ENCODE measurements around the gene KCNJ11. TPM values are rescaled to one million over a fixed set of nuclear protein-coding genes. Genes with fewer than 3 reads are reported as not detected.

KCNJ11 gene
- total and polyA plus RNA-seq, 10 of the 15 experiments (the other 5 are each of a cell fraction or from before 2014, with no cell fraction given): 0.06 to 0.56 (median 0.21) TPM; not detected in 6

DNA sequence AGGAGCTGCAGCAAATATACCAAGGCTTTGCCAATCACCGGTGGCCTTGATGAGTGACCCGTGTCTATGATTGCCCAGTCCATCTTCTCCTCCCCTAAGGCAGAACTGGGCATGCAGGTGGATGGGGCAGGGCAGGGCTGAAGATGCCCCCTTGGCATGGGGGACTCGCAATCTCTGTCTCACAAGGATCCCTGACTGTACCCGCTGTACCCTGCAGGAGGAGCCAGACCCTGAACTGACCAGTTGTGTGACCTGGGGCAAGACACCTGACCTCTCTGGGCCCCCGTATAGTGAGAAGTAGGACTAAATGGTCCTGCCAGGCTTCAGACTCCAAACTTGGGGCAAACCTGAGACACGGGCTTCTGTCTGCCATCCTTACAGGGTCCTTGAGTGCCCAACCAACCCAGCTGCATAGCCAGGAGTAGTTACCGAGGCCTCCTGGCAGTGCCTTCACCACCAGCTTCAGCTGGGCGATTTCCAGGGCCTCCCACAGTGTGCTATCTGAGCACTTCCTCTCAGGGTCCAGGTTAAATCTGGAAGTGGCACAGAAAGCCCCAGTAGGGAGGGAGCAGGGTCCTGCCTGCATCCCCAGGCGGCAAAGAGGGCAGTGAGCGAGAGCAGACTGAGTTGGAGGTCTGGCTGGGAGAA is 6.4 kb upstream of the KCNJ11 start:
- ChIA-PET SMC1A (ENCODE audit: uncharacterized antibody, unreplicated experiment) (no interaction called here), RAD21 (ENCODE audit: unreplicated experiment) (no interaction called here), POLR2A (no interaction called here), CTCF (interaction anchor here (2.0 kb wide), 1 partner anchor 10 kb away, joined by 5 read pairs; no protein-coding TSS in a partner anchor)
- Histone ChIP-seq H3K27ac (ENCODE audit: control insufficient read depth, insufficient read depth) (no peak overlapping the region), H3K36me3 (ENCODE audit: control insufficient read depth in 2 of 2, insufficient read depth in 2 of 2, low read length in 1 of 2) (no peaks in the 10 kb centered on the region), H4K20me1 (ENCODE audit: control insufficient read depth, insufficient read depth) (no peaks in the 10 kb centered on the region), H3K9ac (ENCODE audit: control insufficient read depth, insufficient read depth, low read length) (no peak overlapping the region), H2AFZ (ENCODE audit: control insufficient read depth, low read depth, low read length) (no peak overlapping the region), H3K4me3 (no peak overlapping the region), H3K27me3 (replicated peaks in 1 of 2; ENCODE audit: control insufficient read depth in 2 of 2, insufficient read depth in 2 of 2, low read length in 1 of 2) (no peaks in the 10 kb centered on the region), H3K79me2 (ENCODE audit: control insufficient read depth, insufficient read depth, low read length) (no peaks in the 10 kb centered on the region), H3K4me2 (ENCODE audit: control insufficient read depth, insufficient read depth) (no peak overlapping the region), H3K9me3 (replicated peaks; ENCODE audit: control insufficient read depth, insufficient read depth, low read length) (no peaks in the 10 kb centered on the region), H3K4me1 (ENCODE audit: control insufficient read depth, insufficient read depth, low read length) (peaks cover 1% of the 10 kb centered on the region; the same call in 1 of the 2 replicates)
- no TSS peak for BruUV-seq (replicated peaks)
- no peak for FAIRE-seq
- no peak for TF ChIP-seq CREM (IDR thresholded peaks at IDR 0.05; ENCODE audit: low read depth)
- TF ChIP-seq EGR1 (IDR thresholded peaks at IDR 0.05; ENCODE audit: borderline replicate concordance in 1 of 2, low read depth in 2 of 2, low read length in 2 of 2): no peak
- TF ChIP-seq, protein P1, sequence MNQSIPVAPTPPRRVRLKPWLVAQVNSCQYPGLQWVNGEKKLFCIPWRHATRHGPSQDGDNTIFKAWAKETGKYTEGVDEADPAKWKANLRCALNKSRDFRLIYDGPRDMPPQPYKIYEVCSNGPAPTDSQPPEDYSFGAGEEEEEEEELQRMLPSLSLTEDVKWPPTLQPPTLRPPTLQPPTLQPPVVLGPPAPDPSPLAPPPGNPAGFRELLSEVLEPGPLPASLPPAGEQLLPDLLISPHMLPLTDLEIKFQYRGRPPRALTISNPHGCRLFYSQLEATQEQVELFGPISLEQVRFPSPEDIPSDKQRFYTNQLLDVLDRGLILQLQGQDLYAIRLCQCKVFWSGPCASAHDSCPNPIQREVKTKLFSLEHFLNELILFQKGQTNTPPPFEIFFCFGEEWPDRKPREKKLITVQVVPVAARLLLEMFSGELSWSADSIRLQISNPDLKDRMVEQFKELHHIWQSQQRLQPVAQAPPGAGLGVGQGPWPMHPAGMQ (IDR thresholded peaks at IDR 0.05; ENCODE audit: borderline replicate concordance): no peak
- WGBS (ENCODE audit: insufficient coverage, insufficient replicate concordance, low lambda C conversion rate, missing lambda C conversion rate): 32% methylated on average over 10 of the region's 10 CpGs
- in situ Hi-C loops (cut with MboI): no loop called here
- intact Hi-C loops (cut with micrococcal nuclease; ENCODE audit: unreplicated experiment): no loop called here
- no peak for ATAC-seq
- no peak for DNase-seq (ENCODE audit: low read depth, low spot score)

DNA sequence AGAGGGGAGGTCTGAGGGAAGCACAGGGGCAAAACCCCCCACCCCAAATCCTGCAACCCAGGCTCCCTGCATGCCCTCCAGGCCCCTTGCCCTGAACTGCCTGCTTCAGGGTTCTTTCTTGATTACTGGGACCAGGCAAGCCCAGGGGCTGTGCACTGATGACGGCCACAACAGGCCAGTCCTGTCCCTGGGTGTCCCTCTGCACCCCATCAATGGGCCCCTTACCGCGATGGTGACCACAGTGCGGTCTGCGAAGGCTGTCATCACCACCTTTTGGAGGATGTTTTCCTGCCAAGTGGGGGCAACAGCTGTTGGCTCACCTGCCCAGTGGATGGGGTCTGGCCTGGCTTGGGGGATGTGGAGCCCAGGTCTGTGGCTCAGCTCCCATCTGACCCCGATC is 5.0 kb upstream of the KCNJ11 start:
- ChIA-PET SMC1A (ENCODE audit: uncharacterized antibody, unreplicated experiment) (no interaction called here), POLR2A (no interaction called here), RAD21 (ENCODE audit: unreplicated experiment) (no interaction called here), CTCF (interaction anchor here (2.0 kb wide), 1 partner anchor 9 kb away, joined by 5 read pairs; no protein-coding TSS in a partner anchor)
- Histone ChIP-seq H3K4me2 (ENCODE audit: control insufficient read depth, insufficient read depth) (no peak overlapping the region), H3K4me1 (ENCODE audit: control insufficient read depth, insufficient read depth, low read length) (no peaks in the 10 kb centered on the region), H3K36me3 (ENCODE audit: control insufficient read depth in 2 of 2, insufficient read depth in 2 of 2, low read length in 1 of 2) (no peaks in the 10 kb centered on the region), H3K27me3 (replicated peaks in 1 of 2; ENCODE audit: control insufficient read depth in 2 of 2, insufficient read depth in 2 of 2, low read length in 1 of 2) (peaks cover 0 to 2% of the 10 kb centered on the region in 2 experiments; a peak in 1 of 4 replicates), H3K27ac (ENCODE audit: control insufficient read depth, insufficient read depth) (no peak overlapping the region), H3K4me3 (no peak overlapping the region), H3K9me3 (replicated peaks; ENCODE audit: control insufficient read depth, insufficient read depth, low read length) (no peaks in the 10 kb centered on the region), H2AFZ (ENCODE audit: control insufficient read depth, low read depth, low read length) (no peak overlapping the region), H4K20me1 (ENCODE audit: control insufficient read depth, insufficient read depth) (no peaks in the 10 kb centered on the region), H3K79me2 (ENCODE audit: control insufficient read depth, insufficient read depth, low read length) (no peaks in the 10 kb centered on the region), H3K9ac (ENCODE audit: control insufficient read depth, insufficient read depth, low read length) (no peak overlapping the region)
- DNase-seq (ENCODE audit: low read depth, low spot score) (no peak), FAIRE-seq (no peak), ATAC-seq (no peak)
- BruUV-seq (replicated peaks): no TSS peak
- intact Hi-C loops (cut with micrococcal nuclease; ENCODE audit: unreplicated experiment): no loop called here
- 60% methylated on average over 6 of the region's 6 CpGs for WGBS (ENCODE audit: insufficient coverage, insufficient replicate concordance, low lambda C conversion rate, missing lambda C conversion rate)
- in situ Hi-C loops (cut with MboI): no loop called here
- TF ChIP-seq YBX1 (IDR thresholded peaks at IDR 0.05): no peak
- TF ChIP-seq ASH2L (IDR thresholded peaks at IDR 0.05; ENCODE audit: borderline replicate concordance, low read depth): no peak
- TF ChIP-seq, protein P2, sequence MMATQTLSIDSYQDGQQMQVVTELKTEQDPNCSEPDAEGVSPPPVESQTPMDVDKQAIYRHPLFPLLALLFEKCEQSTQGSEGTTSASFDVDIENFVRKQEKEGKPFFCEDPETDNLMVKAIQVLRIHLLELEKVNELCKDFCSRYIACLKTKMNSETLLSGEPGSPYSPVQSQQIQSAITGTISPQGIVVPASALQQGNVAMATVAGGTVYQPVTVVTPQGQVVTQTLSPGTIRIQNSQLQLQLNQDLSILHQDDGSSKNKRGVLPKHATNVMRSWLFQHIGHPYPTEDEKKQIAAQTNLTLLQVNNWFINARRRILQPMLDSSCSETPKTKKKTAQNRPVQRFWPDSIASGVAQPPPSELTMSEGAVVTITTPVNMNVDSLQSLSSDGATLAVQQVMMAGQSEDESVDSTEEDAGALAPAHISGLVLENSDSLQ (IDR thresholded peaks at IDR 0.05): no peak
- TF ChIP-seq BCL11A (IDR thresholded peaks at IDR 0.05; ENCODE audit: low read depth, low read length): no peak
- TF ChIP-seq, protein P3, sequence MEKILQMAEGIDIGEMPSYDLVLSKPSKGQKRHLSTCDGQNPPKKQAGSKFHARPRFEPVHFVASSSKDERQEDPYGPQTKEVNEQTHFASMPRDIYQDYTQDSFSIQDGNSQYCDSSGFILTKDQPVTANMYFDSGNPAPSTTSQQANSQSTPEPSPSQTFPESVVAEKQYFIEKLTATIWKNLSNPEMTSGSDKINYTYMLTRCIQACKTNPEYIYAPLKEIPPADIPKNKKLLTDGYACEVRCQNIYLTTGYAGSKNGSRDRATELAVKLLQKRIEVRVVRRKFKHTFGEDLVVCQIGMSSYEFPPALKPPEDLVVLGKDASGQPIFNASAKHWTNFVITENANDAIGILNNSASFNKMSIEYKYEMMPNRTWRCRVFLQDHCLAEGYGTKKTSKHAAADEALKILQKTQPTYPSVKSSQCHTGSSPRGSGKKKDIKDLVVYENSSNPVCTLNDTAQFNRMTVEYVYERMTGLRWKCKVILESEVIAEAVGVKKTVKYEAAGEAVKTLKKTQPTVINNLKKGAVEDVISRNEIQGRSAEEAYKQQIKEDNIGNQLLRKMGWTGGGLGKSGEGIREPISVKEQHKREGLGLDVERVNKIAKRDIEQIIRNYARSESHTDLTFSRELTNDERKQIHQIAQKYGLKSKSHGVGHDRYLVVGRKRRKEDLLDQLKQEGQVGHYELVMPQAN (conservative IDR thresholded peaks at IDR 0.05): no peak
- TF ChIP-seq BRCA1 (IDR thresholded peaks at IDR 0.05; ENCODE audit: low read depth, low read length): no peak
- TF ChIP-seq ATF7 (IDR thresholded peaks at IDR 0.05; ENCODE audit: low read depth): no peak
- no peak for TF ChIP-seq BMI1 (IDR thresholded peaks at IDR 0.05; ENCODE audit: borderline replicate concordance)
